ENCODE measurements around the gene RHCG.

DNA sequence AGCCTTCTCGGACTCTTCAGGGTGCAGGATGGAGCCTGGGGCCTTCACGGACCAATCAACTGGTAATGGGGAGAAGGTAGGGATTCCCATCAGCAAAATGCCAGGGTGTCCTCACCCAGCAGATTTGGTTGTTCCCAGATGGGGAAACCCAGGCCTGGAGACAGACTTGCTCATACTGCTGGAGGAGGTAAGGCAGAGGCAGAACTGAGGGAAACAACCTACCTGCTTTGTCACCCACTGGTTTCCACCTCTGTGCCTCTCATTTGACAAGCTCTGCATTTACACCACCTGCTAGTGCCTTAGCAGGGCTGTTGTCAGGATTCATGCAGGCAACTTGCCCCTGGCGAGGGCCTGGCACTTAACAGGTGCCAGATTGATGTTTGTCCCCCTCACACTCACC, 15.9 kb downstream of the RHCG start:
- TF ChIP-seq, protein P1, sequence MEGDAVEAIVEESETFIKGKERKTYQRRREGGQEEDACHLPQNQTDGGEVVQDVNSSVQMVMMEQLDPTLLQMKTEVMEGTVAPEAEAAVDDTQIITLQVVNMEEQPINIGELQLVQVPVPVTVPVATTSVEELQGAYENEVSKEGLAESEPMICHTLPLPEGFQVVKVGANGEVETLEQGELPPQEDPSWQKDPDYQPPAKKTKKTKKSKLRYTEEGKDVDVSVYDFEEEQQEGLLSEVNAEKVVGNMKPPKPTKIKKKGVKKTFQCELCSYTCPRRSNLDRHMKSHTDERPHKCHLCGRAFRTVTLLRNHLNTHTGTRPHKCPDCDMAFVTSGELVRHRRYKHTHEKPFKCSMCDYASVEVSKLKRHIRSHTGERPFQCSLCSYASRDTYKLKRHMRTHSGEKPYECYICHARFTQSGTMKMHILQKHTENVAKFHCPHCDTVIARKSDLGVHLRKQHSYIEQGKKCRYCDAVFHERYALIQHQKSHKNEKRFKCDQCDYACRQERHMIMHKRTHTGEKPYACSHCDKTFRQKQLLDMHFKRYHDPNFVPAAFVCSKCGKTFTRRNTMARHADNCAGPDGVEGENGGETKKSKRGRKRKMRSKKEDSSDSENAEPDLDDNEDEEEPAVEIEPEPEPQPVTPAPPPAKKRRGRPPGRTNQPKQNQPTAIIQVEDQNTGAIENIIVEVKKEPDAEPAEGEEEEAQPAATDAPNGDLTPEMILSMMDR (conservative IDR thresholded peaks at IDR 0.05; ENCODE audit: low read length), result no peak
- TF ChIP-seq EZH2phosphoT487 (IDR thresholded peaks at IDR 0.05; ENCODE audit: borderline replicate concordance, low read depth, low read length), result no peak

All from OCI-LY7 (cell line).